DND-41 (cell line): ENCODE measurements around the gene UPF3B.

Source experiments
- CTCF ChIP-seq: IDR thresholded peaks from 2 replicates; pipeline ENCODE4 v1.5.1; 2012; ENCODE audit warnings: borderline replicate concordance, low read length, moderate library complexity, mild to moderate bottlenecking; ENCODE audit not compliant: poor library complexity, severe bottlenecking; ENCODE audit errors: extremely low read depth
- EZH2 ChIP-seq: IDR thresholded peaks from 3 replicates; pipeline ENCODE4 v1.6.1; 2012; ENCODE audit warnings: borderline replicate concordance, low read depth, mild to moderate bottlenecking, moderate library complexity, low read length, inconsistent platforms; ENCODE audit not compliant: severe bottlenecking

GRCh38 chrX:119826399-119826959 lies 26.3 kb downstream of the UPF3B start:
- TF ChIP-seq CTCF, result no peak
- TF ChIP-seq EZH2, result no peak
